ENCODE data around the gene MYLK3. TPM values are rescaled to one million over a fixed set of nuclear protein-coding genes. Genes with fewer than 3 reads are reported as not detected.
"Not testable (repeated sequence)": the region's sequence is repeated elsewhere in the genome, so short reads cannot be mapped to it uniquely, and the experiment has no call there.

MYLK3 gene
- 0.44 and 1.1 TPM in 2 replicates for total RNA-seq

- Mint-ChIP-seq H3K4me1 (ENCODE audit: low read depth) (peaks cover 7% of the 10 kb centered on the region), H3K27ac (no peak within 1 kb of the TSS)
- no peak for DNase-seq (ENCODE audit: low spot score)
These were observed at the start of gene MYLK3 for GRCh38 chr16:46747777-46748651. Gene MYLK3, minus strand, starts transcription at chr16:46748344. Its CDS starts 151 bp downstream, at chr16:46748193.

GRCh38 chr16:46797501-46797900 lies 49.4 kb upstream of the MYLK3 start:
- Mint-ChIP-seq H3K4me1 (ENCODE audit: low read depth) (peaks cover 5% of the 10 kb centered on the region), H3K4me3 (no peak overlapping the region), H3K27ac (no peak overlapping the region), H3K9me3 (peaks cover 25% of the 10 kb centered on the region), H3K36me3 (ENCODE audit: low read depth) (peaks cover 36% of the 10 kb centered on the region), H3K27me3 (ENCODE audit: insufficient read depth) (no peaks in the 10 kb centered on the region)
- intact Hi-C loops (cut with micrococcal nuclease) = loop anchor here (10.0 kb wide), 1 partner anchor 667 kb away; the partner anchor contains the start of genes ITFG1 and PHKB
- no peak for DNase-seq (ENCODE audit: low spot score)

More at GRCh38 chr16:46747777-46748651, at the start of gene MYLK3:
- H3K4me3 Mint-ChIP-seq = no peak within 1 kb of the TSS
- H3K9me3 Mint-ChIP-seq = no peaks in the 10 kb centered on the region
- H3K36me3 Mint-ChIP-seq (ENCODE audit: low read depth) = no peaks in the 10 kb centered on the region
- intact Hi-C loops (cut with micrococcal nuclease) = no loop called here
- H3K27me3 Mint-ChIP-seq (ENCODE audit: insufficient read depth) = no peaks in the 10 kb centered on the region

- Mint-ChIP-seq H3K4me1 (ENCODE audit: low read depth) (peaks cover 5% of the 10 kb centered on the region), H3K4me3 (no peak overlapping the region), H3K27me3 (ENCODE audit: insufficient read depth) (no peaks in the 10 kb centered on the region), H3K9me3 (peaks cover 25% of the 10 kb centered on the region), H3K36me3 (ENCODE audit: low read depth) (peaks cover 38% of the 10 kb centered on the region), H3K27ac (no peak overlapping the region)
- DNase-seq (ENCODE audit: low spot score) = no peak
- intact Hi-C loops (cut with micrococcal nuclease) = loop anchor here (10.0 kb wide), 1 partner anchor 668 kb away; the partner anchor contains the start of genes ITFG1 and PHKB
These were observed 48.7 kb upstream of the MYLK3 start for GRCh38 chr16:46796764-46797269.

- intact Hi-C loops (cut with micrococcal nuclease) = loop anchor here (10.0 kb wide), 1 partner anchor 671 kb away; the partner anchor contains the start of genes ITFG1 and PHKB
- Mint-ChIP-seq H3K27ac (no peak overlapping the region), H3K4me3 (no peak overlapping the region), H3K36me3 (ENCODE audit: low read depth) (peaks cover 33% of the 10 kb centered on the region), H3K27me3 (ENCODE audit: insufficient read depth) (no peaks in the 10 kb centered on the region), H3K4me1 (ENCODE audit: low read depth) (peaks cover 14% of the 10 kb centered on the region), H3K9me3 (peaks cover 25% of the 10 kb centered on the region)
- no peak for DNase-seq (ENCODE audit: low spot score)
These were observed 45.7 kb upstream of the MYLK3 start for GRCh38 chr16:46793841-46794240.

GRCh38 chr16:46790599-46791270 lies 42.6 kb upstream of the MYLK3 start:
- H3K27ac Mint-ChIP-seq = peak overlapping the region; percentile 59
- H3K36me3 Mint-ChIP-seq (ENCODE audit: low read depth) = peaks cover 23% of the 10 kb centered on the region
- peak overlapping the region; percentile 61 for H3K4me3 Mint-ChIP-seq
- intact Hi-C loops (cut with micrococcal nuclease) = loop anchor here (1.0 to 10.0 kb wide), 3 partner anchors 22 to 674 kb away; partner anchors contain the start of genes ITFG1, ORC6, PHKB and VPS35
- no peak for DNase-seq (ENCODE audit: low spot score)
- H3K4me1 Mint-ChIP-seq (ENCODE audit: low read depth) = peaks cover 19% of the 10 kb centered on the region
- peaks cover 4% of the 10 kb centered on the region for H3K27me3 Mint-ChIP-seq (ENCODE audit: insufficient read depth)
- peaks cover 29% of the 10 kb centered on the region for H3K9me3 Mint-ChIP-seq

GRCh38 chr16:46789499-46790414 lies 41.6 kb upstream of the MYLK3 start:
- peaks cover 4% of the 10 kb centered on the region for H3K27me3 Mint-ChIP-seq (ENCODE audit: insufficient read depth)
- peaks cover 22% of the 10 kb centered on the region for H3K4me1 Mint-ChIP-seq (ENCODE audit: low read depth)
- H3K36me3 Mint-ChIP-seq (ENCODE audit: low read depth) = peaks cover 14% of the 10 kb centered on the region
- H3K4me3 Mint-ChIP-seq = peak overlapping the region; percentile 61
- H3K9me3 Mint-ChIP-seq = peaks cover 21% of the 10 kb centered on the region
- intact Hi-C loops (cut with micrococcal nuclease) = loop anchor here (1.0 to 10.0 kb wide), 5 partner anchors 23 to 675 kb away; partner anchors contain the start of genes C16orf87, GPT2, ITFG1 and ORC6
- DNase-seq (ENCODE audit: low spot score) = peak; percentile 79
- peak overlapping the region; percentile 59 for H3K27ac Mint-ChIP-seq

GRCh38 chr16:46788891-46789474 lies 40.8 kb upstream of the MYLK3 start:
- Mint-ChIP-seq H3K27me3 (ENCODE audit: insufficient read depth) (peaks cover 4% of the 10 kb centered on the region), H3K36me3 (ENCODE audit: low read depth) (peaks cover 10% of the 10 kb centered on the region), H3K27ac (no peak overlapping the region), H3K9me3 (peaks cover 16% of the 10 kb centered on the region), H3K4me3 (no peak overlapping the region), H3K4me1 (ENCODE audit: low read depth) (peaks cover 25% of the 10 kb centered on the region)
- no peak for DNase-seq (ENCODE audit: low spot score)
- intact Hi-C loops (cut with micrococcal nuclease) = loop anchor here (1.0 to 5.0 kb wide), 2 partner anchors 42 to 93 kb away; partner anchors contain the start of genes C16orf87 and GPT2

GRCh38 chr16:46787909-46788308 lies 39.8 kb upstream of the MYLK3 start:
- H3K27ac Mint-ChIP-seq = no peak overlapping the region
- no peak for DNase-seq (ENCODE audit: low spot score)
- H3K27me3 Mint-ChIP-seq (ENCODE audit: insufficient read depth) = peaks cover 4% of the 10 kb centered on the region
- H3K4me3 Mint-ChIP-seq = no peak overlapping the region
- H3K36me3 Mint-ChIP-seq (ENCODE audit: low read depth) = peaks cover 7% of the 10 kb centered on the region
- H3K4me1 Mint-ChIP-seq (ENCODE audit: low read depth) = peaks cover 31% of the 10 kb centered on the region
- intact Hi-C loops (cut with micrococcal nuclease) = loop anchor here (5.0 kb wide), 1 partner anchor 94 kb away; the partner anchor contains the start of gene GPT2
- peaks cover 10% of the 10 kb centered on the region for H3K9me3 Mint-ChIP-seq

GRCh38 chr16:46785076-46785845 lies 37.1 kb upstream of the MYLK3 start:
- intact Hi-C loops (cut with micrococcal nuclease) = loop anchor here (5.0 kb wide), 1 partner anchor 97 kb away; the partner anchor contains the start of gene GPT2
- DNase-seq (ENCODE audit: low spot score) = no peak
- Mint-ChIP-seq H3K27me3 (ENCODE audit: insufficient read depth) (peaks cover 4% of the 10 kb centered on the region), H3K9me3 (peaks cover 10% of the 10 kb centered on the region), H3K4me3 (no peak overlapping the region), H3K36me3 (ENCODE audit: low read depth) (peaks cover 4% of the 10 kb centered on the region), H3K4me1 (ENCODE audit: low read depth) (peaks cover 24% of the 10 kb centered on the region), H3K27ac (no peak overlapping the region)

- H3K27me3 Mint-ChIP-seq (ENCODE audit: insufficient read depth); intact Hi-C loops (cut with micrococcal nuclease); H3K36me3 Mint-ChIP-seq (ENCODE audit: low read depth); H3K9me3 Mint-ChIP-seq; H3K4me3 Mint-ChIP-seq; DNase-seq (ENCODE audit: low spot score); H3K27ac Mint-ChIP-seq: not testable (repeated sequence)
- peaks cover 20% of the 10 kb centered on the region for H3K4me1 Mint-ChIP-seq (ENCODE audit: low read depth)
These were observed 36.4 kb upstream of the MYLK3 start for GRCh38 chr16:46784569-46784968.

- intact Hi-C loops (cut with micrococcal nuclease) = no loop called here
- peaks cover 10% of the 10 kb centered on the region for H3K9me3 Mint-ChIP-seq
- peaks cover 17% of the 10 kb centered on the region for H3K4me1 Mint-ChIP-seq (ENCODE audit: low read depth)
- no peak overlapping the region for H3K4me3 Mint-ChIP-seq
- peaks cover 4% of the 10 kb centered on the region for H3K36me3 Mint-ChIP-seq (ENCODE audit: low read depth)
- DNase-seq (ENCODE audit: low spot score) = no peak
- no peak overlapping the region for H3K27ac Mint-ChIP-seq
- H3K27me3 Mint-ChIP-seq (ENCODE audit: insufficient read depth) = peaks cover 4% of the 10 kb centered on the region
These were observed 35.7 kb upstream of the MYLK3 start for GRCh38 chr16:46783800-46784199.
